GM21423 (cell line): ENCODE measurements around the gene ALG2.
"Not testable (repeated sequence)": the region's sequence is repeated elsewhere in the genome, so short reads cannot be mapped to it uniquely, and the experiment has no call there.

ENCODE experiments used
- ATAC-seq: cut with Tn5 transposase; IDR thresholded peaks from one replicate; pipeline ENCODE4 v1.9.1; 2021; ENCODE audit warnings: mild to moderate bottlenecking, moderate library complexity; ENCODE audit not compliant: unreplicated experiment

Gene ALG2

DNA sequence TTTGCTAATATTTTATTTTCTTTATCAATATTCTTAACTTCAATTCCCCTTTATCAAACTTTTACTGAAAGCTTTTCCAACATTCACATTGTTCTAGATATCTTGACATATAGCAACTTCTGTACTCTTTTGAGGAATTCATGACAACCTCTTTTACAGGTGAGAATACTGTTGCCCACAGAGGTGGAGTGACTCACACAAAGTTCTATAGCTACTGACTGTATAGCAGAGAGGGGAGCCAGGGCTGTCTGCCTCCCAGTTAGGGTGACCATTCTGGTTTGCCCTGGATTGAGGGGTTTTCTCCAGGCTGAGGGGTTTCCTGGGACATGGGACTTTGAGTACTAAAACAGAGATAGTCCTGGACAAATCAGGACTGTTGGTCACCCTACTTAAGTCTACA is 16.6 kb upstream of the ALG2 start:
- ATAC-seq = no peak

DNA sequence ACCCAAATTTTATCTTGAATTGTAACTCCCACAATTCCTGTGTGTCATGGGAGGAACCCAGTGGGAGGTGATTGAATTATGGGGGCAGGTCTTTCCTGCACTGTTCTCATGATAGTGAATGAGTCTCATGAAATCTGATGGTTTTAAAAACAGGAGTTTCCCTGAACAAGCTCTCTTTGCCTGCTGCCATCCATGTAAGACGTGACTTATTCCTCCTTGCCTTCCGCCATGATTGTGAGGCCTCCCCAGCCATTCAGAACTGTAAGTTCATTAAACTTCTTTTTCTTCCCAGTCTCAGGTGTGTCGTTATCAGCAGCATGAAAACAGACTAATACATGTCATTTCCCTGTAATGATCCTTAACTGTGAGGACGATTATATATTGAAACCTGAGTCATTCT is 16.1 kb upstream of the ALG2 start:
- not testable (repeated sequence) for ATAC-seq

DNA sequence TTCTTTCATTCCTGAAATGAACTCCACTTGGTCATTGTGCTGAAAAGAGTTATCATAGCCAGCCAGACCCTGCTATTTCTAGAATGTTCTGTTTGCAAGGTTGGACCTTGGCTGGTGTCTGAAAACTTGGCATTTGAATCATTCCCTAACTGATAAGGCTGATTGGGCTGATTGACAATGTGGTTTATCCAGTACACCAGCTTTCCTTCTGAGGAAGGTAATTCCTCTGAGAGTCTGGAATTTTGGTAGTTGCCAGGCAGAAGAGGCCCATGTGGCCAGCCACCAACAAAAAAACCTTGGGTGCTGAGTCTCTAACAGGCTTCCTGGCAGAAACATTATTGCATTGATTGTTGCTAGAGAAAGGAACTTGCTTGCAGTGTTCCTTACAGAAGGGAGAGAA is 15.6 kb upstream of the ALG2 start:
- ATAC-seq = no peak

DNA sequence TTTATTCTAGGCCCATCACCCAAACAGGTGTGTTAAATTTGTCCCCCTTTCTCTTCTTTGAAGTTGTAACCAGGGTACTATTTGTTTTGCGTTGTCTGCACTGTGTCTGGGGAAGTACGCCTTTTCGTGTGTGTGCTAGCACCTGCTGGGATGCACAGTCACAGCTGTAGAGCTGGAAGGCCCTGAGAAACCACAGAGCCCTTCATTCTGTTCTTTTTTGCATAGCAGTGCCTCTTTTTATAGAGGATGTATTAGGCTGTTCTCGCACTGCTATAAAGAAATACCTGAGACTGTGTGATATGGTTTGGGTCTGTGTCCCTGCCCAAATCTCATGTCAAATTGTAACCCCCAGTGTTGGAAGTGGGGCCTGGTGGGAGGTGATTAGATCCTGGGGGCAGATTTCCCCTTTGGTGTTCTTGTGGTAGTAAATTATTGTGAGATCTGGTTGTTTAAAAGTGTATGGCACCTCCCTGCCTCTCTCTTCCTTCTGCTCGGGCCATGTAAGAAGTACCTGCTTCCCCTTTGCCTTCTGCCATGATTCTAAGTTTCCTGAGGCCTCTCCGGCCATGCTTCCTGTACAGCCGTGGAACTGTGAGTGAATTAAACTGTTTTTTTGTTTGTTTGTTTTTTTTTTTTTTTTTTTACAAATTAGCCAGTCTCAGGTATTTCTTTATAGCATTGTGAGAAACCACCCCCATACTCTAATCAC is 14.3 kb upstream of the ALG2 start:
- peak; percentile 93 for ATAC-seq

DNA sequence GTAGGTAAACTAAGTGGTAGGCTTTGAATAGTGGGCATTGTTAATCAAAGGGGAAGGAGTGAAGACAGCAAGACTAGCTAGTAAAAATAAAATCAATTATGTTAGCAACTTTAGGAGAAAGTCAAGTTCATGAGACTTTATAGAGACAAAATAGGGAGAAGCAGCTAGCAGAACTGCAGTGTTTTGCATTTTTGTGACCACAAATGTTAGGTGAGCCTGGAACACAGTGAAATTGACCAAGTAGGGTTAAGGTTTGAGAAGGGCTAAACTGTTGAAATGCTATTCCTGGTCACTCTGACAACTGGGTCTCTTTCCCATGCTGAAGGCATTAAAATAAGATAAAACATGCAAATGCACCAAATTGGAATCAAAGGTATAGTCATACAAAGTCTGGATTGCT is 13.3 kb upstream of the ALG2 start:
- ATAC-seq = no peak

DNA sequence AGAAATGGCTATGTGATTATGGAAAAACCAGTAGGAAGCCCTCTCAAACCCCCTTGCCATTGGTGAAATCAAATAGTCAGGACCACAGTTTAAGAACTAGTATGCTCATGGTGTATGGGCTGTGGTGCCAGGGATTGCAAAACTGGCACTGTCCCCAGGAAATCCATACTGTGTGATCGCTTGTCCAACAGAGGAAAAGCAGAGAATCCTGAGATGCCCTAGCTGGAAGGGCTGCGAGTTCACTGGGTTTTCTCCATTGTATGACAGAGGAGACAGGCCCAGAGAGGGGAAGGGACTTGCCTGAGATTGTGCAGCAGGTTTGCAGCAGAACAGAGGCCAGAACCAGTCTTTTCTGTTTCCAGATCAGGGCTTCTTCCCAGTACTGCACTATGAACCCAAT is 12.9 kb upstream of the ALG2 start:
- ATAC-seq = no peak

DNA sequence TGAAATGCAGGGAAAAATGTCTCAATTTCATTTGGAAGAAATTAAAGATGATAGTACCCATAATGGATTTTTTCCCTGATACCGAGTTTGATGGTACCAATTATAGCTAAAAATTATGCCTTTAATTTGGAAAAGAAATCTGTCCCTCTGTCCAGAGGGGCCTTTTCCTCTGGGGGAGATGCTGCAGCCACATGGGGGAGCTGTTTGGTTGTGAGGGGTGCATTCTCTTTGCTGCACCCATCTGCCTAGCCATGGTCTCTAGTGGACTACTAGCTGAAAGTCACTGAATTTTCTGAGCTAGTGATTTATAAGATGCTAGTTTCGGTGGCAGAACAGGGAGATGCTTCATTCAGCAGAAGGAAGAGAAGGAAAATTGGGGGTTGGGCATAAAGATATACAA is 10.0 kb upstream of the ALG2 start:
- no peak for ATAC-seq

DNA sequence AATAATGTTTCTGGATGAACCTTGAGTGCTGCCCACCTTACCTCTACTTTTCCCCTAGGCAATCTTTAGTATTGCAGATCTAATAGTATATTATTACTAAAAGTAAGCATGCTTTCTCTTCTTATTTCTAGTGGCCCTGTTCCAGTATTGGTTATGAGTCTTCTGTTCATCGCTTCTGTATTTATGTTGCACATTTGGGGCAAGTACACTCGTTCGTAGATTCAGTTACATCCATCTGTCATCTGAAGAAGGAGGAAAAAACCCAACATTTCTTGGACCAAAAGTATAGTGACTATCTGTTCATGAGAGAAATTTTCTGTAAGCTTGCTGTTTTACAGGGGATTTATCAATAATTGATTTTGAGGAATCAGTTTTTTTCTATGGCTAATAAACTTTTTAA is 8.5 kb upstream of the ALG2 start:
- no peak for ATAC-seq

DNA sequence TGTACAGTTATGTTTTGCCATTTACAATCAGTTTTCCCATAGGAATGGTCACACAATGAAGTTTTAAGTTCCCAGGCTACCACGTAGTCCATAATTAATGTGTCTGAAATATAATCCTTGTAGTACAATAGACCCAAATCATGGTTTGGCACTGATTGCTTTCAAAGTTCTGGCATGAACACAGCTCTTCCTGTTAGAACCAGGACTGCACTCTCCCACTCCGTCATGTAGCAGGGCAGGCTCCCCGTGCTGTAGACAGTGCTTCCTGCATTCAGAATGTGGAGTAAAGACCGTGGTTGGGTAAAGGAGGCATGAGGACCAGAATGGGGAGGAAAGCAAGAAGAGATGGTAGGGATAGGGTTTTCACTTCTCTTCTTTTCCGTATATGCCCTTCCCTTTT is 4.3 kb upstream of the ALG2 start:
- ATAC-seq = no peak

DNA sequence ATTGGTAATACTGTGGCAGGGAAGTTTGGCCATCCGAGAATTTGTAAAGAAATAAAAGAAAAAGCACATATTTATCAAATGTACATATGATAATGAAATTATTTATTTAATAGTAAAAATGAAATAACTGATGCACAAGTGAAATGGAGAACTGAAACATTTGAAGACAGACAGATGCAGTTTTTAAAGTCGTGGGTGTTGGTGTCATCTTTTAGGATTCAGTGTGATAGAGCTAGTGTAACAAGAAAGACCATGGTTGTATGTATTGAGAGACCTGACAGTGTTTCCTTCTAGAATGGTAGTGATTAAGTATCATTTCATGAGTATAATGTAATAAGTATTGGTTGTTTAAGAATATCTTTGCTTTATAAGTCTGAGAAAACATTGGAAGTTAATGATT is 2.7 kb upstream of the ALG2 start:
- ATAC-seq = no peak

DNA sequence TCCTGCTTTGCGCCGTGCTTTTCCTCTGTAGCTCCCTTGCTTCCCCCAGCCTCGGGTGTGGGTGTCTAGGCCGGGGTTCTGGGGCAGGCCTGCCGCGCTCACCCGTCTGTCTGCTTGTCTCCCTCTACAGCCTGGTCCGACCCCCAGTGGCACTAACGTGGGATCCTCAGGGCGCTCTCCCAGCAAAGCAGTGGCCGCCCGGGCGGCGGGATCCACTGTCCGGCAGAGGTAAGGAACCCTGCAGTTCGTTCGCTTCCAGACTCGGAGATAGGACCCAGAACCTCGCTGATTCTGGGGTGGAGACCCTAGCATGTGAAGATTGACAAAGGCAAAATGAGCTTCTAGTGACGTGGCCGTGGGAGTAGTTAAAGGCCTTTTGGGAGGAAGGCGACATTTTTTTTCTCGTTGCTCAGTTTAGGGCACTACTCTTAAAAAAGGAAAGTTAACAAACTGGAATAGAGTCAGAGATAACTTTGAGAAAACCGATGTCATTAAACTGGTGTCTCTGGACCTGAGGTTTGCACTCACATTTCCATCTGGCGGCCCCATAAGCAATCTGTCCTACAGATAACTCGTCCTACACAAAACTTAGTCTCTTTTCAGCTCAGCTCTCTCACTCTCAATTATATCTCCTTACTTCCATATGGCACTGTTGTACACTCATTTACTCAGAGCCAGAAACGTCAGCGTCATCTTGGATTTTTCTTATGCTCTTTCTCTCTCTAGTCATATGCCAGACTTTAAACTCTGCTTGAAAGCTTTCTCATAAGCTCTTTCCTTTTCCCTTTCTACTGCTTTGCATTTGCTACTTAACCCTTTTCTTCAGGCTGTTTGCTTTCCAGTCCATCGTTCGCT is 901 bp upstream of the ALG2 start:
- ATAC-seq = peak; percentile 22

DNA sequence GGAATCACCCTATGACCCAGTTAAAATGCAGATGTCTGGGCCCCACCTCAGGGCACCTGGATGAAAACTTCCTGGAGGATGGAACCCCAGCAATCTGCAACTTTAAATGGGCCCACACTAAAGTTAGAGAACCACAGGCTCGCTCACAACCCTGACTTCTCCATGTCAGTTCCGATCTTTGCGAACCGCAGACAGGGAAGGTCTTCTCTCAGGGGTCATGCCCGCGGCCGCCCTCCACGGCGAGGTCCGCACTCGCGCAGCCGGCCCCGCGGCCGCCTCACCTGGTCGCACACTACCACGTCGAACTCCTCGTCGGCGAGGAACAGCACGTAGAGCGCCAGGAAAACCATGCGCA is 499 bp downstream of the ALG2 start:
- no peak for ATAC-seq

DNA sequence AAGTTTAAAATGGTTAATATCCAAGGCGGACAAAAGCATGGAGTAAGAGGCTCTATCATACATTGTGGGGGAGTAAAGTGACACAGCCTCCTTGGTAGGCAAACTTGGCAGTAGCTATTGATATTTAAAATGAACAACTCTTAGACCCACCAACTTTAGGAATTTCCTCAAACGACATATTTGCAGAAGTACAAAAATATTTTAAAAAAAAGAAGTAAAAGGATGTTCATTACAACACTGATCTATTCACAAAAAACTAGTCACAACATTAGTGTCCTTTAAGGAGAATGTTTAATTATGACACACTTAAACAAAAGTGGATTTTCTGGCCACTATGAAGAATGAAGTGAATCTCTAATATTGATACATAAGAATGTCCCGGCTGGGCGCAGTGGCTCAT is 1.7 kb downstream of the ALG2 start:
- no peak for ATAC-seq

DNA sequence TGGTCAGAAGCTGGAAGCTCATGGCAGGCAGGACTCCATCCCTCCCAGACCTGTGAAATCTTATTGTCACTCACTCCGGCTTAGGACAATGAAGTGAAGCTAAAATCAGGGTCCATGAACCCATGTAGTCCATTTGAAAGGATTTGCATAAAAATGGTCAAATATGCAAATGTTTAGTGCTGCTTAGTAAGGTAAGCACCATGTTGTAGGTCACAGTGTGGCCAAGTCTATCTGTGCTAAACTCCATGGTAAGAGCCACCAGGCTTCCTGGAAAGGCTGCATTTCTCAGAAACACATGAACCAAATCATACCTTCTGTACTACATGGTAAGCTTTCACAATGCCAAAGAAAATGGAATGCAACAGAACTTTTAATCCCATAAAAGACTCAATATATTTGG is 5.7 kb downstream of the ALG2 start:
- no peak for ATAC-seq

DNA sequence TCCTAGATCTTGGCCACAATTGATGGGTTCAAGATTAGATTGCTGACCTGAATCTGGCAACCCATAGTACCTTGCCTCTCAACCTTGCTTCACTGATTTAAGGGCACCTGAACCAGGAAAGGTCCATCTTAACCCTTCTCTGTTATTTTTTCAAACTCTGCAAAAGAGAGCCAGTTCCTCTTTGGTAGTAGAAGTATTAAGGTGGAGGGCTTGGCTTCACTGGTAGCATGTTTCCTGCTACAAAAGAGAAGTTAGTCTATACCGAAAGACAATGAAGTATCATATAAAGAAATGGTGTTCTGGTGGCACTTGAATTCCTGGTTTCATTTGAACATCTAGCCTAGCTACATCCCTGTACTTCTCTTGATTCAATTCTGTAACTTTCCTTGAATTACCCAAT is 8.5 kb downstream of the ALG2 start:
- no peak for ATAC-seq

DNA sequence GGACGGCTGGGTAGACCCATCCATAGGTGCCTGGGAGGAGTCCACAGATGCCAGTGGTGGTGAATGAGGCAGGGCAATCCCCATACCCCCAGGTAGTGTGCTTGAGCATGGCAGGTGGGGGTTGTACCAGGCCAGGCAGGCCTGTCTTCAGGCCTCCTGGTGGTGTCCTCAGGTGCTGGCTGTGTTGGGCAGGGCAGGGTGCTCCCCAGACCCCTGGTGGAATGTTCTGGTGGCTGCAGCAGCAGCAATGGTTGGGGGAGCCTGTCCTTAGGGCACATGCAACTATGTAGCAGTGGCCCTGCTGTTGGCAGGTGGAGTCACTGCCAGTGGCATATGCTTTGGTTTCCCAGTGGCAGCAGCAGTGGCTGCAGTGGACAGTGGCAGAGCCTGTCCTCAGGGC is 10.0 kb downstream of the ALG2 start:
- ATAC-seq = no peak

DNA sequence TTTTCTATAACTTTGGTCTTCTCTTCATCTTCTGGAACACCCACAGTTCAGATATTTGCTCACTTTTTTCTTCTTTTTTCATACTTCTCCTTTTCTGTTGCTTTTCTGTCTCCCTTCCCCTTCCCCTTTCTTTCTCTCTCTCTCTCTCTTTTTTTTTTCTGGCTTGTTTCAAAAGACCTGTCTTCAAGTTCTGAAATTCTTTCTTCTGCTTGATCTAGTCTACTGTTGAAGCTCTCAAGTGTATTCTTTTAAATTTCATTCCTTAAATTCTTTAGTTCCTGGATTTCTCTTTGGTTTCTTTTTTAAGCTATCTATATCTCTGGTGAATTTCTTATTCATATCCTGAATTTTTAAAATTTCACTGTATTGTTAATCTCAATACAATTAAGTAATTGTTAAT is 11.2 kb downstream of the ALG2 start:
- no peak for ATAC-seq

DNA sequence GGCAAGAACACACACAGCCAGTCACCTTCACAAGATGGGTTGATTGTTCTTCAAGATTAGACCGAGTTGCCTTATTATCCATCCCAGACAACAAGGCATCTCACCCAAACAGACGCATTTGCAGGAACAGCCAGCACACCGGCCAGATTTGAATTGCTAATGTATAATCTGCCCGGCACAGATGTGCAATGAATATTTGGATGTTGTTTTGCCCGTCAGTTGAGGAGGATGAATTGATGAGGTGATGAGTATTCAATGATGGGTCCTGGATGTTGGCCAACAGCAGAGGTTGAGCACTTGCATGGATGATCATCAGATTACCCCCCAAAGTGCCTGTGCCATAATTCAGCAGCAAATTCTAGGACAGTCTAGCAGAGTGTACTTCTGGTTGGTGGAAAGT is 20.1 kb downstream of the ALG2 start:
- no peak for ATAC-seq

DNA sequence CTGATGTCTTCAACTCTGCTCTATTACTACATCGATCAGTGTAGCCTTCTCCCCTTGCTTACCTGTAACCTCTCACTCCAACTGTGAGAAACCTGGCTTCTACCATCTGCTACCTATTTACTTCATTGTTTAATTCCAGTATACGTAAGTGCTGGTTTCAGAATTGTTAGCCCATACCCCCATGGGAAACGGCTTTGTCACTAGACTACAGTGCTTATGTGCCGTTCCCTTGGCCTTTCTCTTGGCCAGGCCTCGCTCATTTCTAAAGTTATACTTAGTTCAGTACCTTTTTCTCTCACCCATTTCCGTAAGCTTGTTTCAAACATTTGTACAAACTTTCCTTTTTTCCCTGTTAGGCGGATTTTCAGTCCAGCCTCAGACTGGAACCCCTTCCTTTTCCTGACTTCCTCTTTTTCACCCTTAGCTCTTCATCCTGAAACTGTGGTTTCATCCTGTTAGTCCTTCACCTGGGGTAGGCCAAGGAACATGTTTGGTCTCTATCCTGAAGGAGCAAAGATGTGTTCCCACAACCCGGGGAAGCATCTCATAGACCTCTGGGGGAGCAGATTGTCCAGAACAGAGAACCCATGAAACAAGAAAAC is 21.7 kb downstream of the ALG2 start:
- no peak for ATAC-seq

DNA sequence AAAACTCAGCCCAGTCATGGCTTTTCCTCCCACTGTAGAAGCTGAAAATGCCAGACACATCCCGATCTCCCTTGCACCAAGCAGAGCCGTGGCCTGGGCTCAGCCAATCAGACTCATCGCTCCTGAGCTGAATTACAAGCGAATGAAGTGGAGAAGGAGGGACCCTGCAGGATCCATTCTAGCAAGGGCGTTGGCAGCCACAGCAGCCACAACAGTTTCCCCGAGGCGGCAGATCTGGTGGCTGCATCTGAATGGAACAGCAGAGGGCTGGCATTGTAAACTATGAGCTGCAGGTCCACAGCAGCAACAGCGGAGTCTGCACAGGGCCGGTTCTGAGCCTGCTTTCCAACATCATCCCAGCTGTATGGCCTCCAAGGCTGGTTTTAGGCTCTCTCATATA is 23.8 kb downstream of the ALG2 start:
- ATAC-seq = no peak

DNA sequence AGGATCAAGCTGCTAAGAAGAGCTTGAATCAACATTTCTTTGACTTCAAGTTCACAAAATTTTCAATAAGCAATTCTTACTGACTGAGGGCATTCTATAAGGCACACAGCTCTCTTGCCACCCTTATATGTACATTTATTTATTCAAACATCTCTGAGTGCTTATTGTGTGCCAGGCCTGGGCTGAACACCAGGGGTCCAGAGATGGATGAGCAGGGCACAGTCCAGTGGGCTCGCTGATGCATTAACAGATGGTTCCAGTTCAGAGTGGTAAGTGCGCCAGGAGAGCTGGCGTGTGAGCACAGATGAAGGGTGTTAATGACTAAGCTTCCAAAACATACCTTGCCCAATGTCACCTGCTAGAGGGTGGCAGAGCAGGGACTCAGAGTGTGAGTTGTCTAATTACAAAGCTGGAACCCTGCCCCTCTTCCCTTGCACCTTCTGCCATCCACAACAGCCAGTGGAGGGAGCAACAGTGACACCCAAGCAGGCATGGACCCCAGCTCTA is 24.6 kb downstream of the ALG2 start:
- no peak for ATAC-seq

DNA sequence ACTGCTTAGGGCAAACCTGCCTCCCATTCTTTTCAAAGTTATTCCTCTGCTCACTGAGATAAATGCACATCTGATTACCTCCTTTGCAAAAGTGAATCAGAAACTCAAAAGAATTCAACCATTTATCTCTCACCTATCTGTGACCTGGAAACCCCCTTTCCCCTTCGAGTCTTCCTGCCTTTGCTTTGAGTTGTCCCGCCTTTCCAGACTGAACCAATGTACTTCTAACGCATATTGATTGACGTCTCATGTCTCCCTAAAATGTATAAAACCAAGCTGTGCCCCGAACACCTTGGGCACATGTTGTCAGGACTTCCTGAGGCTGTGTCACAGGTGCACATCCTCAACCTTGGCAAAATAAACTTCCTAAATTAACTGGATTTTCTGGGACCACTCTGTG is 25.3 kb downstream of the ALG2 start:
- not testable (repeated sequence) for ATAC-seq
